HG02970 (cell line): ENCODE data around the gene PLCD1.

Experiments used
- ATAC-seq: cut with Tn5 transposase; IDR thresholded peaks from one replicate; pipeline ENCODE4 v1.9.1; 2021; ENCODE audit warnings: mild to moderate bottlenecking, moderate library complexity, moderate number of reproducible peaks; ENCODE audit not compliant: unreplicated experiment, low FRiP score

The PLCD1 gene

DNA sequence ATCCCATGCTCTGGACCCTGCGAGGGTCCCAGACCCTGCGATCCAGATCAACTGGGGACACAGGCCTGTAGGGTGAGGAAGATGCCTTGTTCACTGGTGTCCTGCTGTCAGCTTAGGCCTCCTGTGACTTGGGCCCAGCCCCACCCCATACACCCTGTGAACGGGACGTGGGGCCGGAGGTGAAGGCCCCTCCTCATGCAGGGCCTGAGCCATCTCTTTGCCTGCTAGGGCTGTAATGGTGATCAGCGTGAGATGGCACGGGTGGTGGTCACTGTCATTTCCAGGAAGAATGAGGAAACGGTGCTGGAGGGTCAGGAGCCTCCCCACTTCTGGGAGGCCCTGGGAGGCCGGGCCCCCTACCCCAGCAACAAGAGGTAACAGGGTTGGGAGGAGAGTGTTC is 26.5 kb downstream of the PLCD1 start:
- no peak for ATAC-seq

DNA sequence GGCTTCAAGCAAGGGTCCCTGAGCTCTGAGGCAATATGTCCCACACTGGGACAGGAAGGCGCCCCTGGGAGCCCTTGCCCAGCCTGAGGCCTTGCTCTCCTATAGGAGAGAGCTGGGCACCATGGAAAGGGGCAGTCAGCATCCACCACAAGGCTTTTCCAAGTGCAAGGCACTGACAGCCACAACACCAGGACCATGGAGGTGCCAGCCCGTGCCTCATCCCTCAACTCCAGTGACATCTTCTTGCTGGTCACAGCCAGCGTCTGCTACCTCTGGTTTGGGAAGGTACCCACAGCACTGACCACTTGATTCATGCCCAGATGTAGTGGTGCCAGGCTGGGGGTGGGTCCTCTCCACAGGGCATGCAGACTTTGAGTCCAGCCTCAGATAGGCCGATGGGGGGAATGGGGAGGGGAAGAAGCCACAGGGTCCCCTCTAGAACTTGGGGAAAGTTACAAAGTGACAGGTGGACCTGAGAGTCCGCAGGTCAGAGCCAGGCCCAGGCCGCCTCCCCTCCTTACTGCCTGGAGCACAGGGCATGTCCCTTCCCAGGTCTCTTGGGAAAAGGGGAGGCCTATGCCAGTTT is 27.1 kb downstream of the PLCD1 start:
- no peak for ATAC-seq

DNA sequence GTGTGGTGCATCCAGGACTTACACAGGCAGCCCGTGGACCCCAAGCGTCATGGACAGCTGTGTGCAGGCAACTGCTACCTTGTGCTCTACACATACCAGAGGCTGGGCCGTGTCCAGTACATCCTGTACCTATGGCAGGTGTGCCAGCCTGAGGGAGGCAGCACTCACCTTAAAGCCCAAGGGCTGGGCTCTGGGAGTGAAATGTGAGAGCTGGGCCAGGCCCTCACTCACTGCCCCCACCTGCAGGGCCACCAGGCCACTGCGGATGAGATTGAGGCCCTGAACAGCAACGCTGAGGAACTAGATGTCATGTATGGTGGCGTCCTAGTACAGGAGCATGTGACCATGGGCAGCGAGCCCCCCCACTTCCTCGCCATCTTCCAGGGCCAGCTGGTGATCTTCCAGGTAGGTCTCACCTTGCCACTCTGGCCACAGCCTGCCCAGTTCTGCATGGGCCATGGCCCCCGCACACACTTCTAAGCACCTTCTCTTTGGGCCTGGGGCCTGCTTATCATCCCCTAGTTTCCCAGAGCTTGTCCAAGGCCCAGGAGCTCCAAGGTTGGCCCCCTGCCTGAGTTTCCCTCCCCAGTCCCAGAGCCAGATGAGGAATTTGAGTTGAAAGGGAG is 27.9 kb downstream of the PLCD1 start:
- no peak for ATAC-seq

DNA sequence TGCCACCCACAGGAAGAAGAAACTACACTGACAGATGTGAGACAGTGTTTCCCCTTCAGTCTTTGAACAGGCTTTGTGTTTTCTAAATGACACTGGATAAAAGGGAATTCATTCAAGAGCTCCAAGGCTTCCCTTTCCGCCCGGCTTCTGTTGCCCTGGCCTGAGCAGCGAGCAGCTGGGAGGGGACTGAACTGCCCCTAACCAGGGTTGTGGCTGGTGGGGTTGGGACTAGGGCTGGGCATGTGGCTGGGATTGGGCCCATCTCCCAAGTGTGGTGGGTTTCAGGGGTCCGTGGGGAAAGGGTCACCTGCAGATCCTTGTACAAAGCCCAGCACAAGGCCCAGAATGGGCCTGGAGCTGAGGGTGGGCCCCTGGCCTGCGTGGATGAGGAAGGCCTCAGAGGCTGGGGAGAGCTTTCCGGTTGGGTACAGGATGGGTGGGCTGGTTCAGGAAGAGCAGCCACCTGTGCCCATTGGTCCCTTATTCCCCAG is 28.4 kb downstream of the PLCD1 start:
- no peak for ATAC-seq

DNA sequence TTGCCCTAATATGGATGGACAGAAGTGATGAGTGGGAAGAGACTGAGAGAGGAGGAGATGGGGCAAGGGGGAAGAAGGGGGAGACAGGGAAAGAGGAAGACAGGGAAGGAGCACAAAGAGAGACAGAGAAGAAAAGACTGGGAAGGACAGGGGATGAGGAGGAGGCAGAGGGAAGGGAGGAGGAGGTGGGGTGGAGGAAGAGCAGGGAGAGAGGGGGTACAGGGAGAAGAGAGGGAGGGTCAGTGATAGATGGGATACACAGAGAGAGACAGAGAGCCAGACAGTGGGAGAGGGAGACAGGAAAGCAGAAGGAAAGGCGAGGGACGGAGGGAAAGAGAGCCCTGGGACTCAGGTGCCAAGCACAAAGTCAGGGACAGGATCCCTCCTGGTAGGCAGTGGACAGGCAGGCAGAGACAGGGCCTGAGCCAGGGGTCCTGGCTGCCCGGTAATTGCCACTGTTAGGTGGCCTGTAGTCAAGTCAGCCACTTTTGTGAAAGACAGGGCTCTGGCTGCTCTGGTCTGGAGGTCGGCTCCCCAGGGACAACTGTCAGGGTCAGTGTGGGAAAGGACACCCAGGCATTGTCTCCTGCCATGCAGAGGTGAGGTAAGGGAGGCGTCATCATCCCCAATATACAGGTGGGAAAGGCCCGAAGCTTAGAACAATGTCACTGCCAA is 29.1 kb downstream of the PLCD1 start:
- ATAC-seq: no peak

DNA sequence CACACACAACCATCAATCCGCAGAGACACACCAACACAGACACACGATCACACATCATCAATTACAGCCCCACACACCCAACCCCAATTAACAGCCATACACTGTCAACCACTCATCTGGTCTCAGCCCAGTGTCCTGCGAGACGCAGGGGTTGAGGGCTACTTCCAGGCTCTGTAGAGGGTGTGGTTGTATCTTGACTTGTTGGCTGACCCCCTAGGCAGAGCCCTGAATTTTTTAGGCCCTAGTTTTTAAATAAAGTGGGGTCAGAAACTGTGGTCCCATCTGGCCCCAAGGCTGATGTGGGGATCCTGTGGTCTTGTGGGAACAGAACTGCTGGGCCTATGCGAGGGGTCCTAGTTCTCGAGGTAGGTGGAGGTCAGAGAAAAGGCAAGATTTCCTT is 29.6 kb downstream of the PLCD1 start:
- no peak for ATAC-seq

DNA sequence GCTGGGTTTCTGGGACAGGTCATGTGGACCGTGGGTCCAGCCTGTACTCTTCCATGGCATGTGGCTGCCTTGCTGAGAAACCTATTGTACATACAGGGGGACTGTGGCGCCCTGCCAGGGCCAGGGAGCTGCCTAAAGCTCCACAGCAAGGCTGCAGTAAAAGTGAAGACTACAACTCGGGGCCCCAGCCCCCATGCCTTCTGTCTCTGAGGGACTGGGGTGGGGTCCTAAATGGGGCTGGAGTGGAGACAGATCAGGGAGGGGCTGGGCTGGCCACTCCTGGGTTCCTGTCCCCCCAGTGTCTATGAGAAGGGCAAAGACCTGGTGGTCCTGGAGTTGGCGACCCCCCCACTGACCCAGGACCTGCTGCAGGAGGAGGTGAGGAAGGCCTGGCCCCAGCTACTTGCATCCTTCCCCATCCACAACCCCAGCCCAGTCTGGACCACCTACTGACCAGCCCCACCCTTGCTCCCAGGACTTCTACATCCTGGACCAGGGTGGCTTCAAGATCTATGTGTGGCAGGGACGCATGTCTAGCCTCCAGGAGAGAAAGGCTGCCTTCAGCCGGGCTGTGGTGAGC is 31.6 kb downstream of the PLCD1 start:
- no peak for ATAC-seq

DNA sequence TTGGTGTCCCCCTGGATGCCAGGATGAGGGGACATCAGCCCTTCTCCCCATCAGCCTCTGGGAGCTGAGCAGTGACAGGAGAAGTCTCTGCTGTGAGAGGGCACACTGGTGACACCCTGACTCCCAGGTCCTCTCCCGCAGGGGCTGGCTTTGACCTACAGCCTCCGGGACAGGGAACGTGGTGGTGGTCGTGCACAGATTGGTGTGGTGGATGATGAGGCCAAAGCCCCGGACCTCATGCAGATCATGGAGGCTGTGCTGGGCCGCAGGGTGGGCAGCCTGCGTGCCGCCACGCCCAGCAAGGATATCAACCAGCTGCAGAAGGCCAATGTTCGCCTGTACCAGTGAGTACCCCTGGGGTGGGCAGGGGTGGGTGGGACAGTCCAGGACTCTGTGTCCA is 32.1 kb downstream of the PLCD1 start:
- ATAC-seq: no peak

DNA sequence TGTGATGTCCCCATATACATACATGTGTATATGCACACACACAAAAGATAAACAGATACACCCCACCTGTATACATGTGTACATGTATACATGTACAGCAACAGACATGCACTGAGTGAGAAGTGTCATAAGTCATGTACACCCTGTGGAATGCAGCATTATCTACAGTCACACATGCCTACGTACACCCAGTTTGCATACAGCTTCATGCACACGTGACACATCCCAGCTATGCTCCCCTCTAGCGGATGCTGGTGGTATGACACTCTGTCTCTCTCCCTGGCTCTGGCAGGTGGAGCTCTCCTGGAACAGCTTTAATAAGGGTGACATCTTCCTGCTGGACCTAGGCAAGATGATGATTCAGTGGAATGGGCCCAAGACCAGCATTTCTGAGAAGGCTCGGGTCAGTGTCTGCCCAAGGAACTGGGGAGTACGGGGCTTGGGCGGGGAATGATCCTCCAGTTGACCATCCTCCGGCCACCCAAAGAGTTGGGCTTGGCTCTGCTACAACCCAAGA is 32.6 kb downstream of the PLCD1 start:
- no peak for ATAC-seq

DNA sequence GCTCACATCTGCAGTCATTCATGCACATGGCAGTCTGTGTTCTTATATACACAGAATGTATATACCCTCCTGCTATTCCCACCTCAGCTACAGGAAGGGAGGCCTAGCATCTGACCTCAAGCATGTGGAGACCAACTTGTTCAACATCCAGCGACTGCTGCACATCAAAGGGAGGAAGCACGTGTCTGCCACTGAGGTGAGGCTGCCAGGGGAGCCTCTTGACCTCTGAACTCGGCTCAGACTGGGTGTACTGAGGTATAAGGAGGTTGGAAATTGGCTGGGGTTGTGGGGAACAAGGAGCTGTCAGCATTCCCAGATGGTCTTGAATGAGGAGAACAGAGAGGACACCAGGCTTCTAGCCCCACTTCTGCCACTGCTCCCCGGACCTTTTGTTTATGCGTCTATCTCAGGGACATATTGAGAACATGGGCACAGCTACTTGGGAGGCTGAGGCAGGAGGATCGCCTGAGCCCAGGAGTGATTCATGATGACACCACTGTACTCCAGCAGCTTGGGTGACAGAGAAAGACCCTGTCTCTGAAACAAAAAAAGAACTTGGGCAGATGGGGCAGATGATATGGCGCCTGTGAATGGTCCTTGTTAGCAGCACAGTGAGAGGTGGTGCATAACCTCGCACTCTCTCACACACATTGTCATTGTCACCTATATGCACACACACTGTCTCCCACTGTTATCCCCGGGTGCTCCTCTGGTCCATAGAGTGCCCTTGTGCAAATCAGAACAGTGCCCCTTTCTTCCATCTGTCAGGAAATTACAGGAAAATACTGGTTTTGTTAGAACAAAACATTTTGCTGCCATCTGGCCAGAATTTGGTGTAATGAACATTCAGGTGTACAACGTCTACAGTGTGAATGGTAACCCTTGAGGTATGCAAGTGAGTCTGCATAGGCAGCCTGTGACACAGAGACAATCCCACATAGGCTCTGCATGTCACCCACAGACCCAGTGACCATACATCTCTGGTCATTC is 33.5 kb downstream of the PLCD1 start:
- ATAC-seq: no peak

DNA sequence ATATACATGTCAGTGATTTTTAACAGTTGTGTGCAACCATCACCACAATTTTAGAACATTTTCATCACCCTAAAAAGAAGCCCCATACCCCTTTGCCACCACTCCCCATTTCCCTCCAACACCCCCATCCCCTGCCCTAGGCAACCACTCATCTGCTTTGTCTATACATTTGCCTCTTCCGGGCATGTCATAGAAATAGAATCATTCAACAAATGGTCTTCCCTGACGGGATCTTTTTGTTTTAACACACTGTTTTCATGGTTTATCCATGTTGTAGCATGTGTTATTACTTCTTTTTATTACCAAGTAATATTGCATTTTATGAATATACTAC is 34.8 kb downstream of the PLCD1 start:
- ATAC-seq: no peak

DNA sequence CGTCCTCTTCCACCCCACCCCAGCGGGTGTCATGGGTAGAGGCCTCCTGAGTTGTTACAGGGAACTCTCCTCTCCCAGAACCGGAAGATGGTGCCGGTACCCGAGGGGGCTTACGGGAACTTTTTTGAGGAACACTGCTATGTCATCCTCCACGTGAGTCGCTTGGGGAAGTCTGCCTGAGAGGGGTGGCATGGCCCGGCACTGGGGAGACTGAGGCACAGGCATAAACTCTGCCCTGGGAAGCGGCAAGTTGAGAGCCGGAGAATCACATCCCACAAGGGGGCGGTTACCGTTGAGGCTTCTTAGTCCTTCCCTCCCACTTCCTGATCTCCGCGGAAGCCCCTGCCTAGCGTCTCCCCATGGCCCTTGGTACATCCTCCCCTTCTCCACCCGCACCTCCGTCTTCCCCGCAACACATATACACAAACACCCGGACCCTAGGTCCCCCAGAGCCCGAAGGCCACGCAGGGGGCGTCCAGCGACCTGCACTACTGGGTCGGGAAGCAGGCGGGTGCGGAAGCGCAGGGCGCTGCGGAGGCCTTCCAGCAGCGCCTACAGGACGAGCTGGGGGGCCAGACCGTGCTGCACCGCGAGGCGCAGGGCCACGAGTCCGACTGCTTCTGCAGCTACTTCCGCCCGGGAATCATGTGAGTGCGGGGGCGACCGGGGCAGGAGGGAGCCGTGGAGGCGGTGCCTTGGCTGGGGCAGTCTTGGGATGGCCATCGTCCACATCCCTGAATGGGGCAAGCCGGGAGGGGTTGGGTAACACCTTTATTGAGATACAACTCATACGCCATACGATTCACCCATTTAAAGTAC is 35.4 kb downstream of the PLCD1 start:
- ATAC-seq: no peak

DNA sequence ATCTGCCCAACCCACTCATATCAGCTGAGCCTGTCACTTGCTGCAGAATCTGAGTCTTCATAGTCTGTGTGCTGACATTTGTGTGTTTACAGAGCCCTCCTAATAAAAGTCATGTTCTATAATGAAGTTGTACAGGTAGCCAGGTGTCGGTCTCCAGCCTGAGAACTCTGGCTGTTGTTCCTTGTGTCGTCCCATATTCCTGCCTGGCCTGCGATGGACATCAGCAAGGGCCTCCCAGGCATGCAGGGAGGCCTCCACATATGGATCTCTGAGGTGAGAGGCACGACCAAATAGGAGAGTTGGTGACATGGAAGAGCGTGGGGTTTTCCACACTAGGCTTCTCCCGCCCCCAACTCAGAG is 36.0 kb downstream of the PLCD1 start:
- no peak for ATAC-seq

DNA sequence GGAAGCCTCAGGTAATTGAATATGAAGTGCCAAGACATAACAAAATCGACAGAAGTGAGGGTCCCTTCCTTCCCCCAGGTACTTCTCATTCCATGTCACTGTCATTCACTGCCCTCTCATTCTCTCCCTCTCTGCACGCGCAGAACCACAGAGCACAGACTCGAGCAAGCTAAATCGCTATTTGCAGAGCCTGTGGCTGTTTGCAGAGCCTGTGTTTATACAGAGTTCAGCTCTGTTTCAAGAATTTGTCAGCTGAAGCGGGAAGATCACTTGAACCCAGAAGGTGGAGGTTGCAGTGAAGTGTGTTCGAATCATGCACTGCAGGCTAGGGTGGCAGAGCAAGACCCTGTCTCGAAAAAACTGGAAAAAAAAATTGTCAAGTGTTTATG is 36.4 kb downstream of the PLCD1 start:
- no peak for ATAC-seq

DNA sequence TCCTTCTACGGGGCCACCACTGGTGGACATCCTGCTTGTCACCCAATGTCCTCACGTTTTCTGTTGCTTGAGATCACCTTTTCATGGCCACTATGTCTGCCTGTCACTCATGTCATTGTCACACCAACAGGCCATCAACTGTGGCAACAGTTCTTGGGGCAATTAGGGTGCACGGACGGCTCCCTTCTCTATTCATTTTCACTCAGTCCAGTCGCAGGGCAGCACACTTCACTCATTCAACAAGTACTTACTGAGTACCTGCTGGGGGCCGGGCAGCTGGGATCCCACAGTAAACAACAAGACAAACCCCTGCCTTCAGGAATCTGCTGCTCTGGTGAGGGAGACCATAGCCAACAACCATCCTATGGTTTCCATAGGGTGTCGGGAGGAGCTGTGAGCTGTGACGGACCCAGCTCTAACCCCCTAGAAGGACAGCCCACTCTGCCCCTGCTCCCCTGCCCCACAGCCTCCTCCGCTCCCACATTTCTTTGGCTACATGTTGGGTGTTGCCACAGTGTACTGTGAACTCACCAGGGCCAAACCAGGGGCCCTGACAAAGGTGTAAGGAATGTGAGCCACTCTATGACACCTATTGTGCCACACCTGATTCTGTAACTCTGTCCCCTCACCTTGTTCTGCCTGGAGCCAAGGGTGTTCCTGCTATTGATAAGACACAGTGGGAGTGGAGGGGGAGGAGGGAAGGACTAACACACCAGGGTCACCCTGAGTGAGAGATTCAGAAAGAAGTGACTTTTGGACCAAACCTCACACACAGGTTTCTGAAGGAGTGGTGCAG is 37.0 kb downstream of the PLCD1 start:
- no peak for ATAC-seq

DNA sequence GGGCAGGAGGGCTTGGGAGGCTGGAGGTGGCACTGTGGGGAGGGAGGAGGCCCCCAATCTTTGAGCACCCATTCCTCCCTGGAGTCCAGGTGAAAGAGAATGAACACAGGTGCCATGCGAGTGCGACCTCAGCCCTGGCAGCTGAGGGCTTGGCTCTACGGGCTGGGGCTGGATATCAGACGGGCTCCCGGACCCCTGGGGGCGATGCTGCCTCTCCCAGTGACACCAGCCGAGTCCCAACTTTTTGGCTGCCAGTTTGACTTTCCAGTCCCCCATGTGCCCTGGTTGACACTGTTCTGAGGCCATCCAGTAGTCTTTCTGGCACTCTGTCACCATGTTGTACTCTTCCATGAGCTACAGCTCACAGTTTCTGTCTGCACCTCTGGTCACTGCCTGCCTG is 37.6 kb downstream of the PLCD1 start:
- no peak for ATAC-seq

DNA sequence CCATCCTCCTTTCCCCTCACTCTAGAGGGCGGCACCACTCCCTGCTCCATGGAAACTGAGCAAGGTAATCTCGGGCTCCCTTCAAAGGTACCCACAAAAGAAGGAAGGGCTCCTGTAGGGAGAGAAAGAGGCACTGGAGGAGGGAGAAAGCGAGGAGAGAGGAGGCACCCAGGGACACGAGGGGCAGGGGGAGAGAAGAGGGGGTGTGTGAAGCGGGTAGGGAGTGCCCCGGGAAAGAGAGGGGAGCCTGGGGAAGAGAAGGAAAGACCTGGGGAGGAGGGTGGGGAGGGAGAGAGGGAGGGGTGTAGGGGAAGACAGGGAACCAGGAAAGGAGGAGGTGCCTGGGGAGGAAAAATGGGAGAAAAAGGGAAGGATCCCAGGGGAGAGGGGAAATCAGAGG is 38.3 kb downstream of the PLCD1 start:
- ATAC-seq: no peak

DNA sequence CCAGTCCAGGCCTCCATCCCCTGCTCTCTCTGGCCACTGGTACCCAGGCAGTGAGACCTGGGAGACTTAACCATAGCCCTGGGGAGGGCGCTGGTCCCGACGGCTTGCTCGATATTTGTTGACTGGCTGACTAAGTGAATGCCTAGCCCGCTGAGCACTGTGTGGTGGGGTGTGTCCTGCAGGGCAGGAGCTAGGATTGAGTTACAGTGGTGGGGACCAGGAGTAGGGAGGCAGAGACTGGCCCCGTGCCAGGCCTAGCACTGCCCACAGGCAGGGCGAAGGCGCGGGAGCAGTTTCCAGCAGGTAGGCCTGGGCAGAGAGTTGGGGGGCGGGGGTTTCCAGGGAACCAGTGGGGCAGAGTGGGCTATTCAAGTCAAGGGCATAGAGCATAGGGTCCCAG is 38.9 kb downstream of the PLCD1 start, which contains the start of gene VILL:
Gene VILL, plus strand, starts transcription at position 260 of the 400 bp plus-strand sequence. CDS start 2,887 bp downstream, outside the sequence.
- no peak for ATAC-seq
